DND-41 (cell line): ENCODE measurements around the gene LRRC47.

ENCODE experiments used
- EZH2 ChIP-seq: IDR thresholded peaks from 3 replicates; pipeline ENCODE4 v1.6.1; 2012; ENCODE audit warnings: borderline replicate concordance, low read depth, mild to moderate bottlenecking, moderate library complexity, low read length, inconsistent platforms; ENCODE audit not compliant: severe bottlenecking
- TF ChIP-seq, protein P1 (sequence below): IDR thresholded peaks from 2 replicates; pipeline ENCODE4 v1.5.1; 2012; ENCODE audit warnings: borderline replicate concordance, low read length, moderate library complexity, mild to moderate bottlenecking; ENCODE audit not compliant: poor library complexity, severe bottlenecking; ENCODE audit errors: extremely low read depth

DNA sequence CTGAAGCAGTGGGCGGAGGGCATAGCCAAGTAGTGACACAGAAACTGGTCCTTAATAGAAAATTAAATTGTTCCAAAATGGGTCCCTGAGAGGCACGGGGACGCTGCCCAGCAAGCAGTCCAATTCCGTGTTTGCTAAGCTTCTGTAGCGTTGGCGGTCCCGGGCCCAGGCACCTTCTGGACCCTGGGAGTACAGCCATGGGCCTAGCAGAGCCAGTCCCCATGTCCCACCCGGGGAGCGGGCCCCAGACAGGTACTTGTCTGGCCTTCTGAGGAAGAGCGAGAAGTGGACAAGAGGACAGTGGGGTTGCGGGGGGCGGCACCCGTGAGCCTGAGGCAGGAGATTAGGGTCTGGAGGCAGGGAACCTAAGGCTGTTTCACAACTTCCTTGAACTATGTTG, 55.5 kb downstream of the LRRC47 start:
- TF ChIP-seq, protein P1, sequence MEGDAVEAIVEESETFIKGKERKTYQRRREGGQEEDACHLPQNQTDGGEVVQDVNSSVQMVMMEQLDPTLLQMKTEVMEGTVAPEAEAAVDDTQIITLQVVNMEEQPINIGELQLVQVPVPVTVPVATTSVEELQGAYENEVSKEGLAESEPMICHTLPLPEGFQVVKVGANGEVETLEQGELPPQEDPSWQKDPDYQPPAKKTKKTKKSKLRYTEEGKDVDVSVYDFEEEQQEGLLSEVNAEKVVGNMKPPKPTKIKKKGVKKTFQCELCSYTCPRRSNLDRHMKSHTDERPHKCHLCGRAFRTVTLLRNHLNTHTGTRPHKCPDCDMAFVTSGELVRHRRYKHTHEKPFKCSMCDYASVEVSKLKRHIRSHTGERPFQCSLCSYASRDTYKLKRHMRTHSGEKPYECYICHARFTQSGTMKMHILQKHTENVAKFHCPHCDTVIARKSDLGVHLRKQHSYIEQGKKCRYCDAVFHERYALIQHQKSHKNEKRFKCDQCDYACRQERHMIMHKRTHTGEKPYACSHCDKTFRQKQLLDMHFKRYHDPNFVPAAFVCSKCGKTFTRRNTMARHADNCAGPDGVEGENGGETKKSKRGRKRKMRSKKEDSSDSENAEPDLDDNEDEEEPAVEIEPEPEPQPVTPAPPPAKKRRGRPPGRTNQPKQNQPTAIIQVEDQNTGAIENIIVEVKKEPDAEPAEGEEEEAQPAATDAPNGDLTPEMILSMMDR = no peak
- TF ChIP-seq EZH2 = no peak
